WTC11 (cell line): Measurements from ENCODE around the gene MXRA7. TPM values are rescaled to one million over a fixed set of nuclear protein-coding genes. Genes with fewer than 3 reads are reported as not detected.

ENCODE experiments used
- ATAC-seq: fragments of 200-7000 bp; cut with Tn5 transposase; 2 replicates; pipeline ENCODE4 v1.10.0; 2021; ENCODE audit warnings: mild to moderate bottlenecking, moderate library complexity
- CTCF ChIA-PET: fragments of 300-600 bp; sonication (Branson Sonifier 250); formaldehyde crosslinking; loops from one replicate; lab custom pipeline; 2021; ENCODE audit warnings: antibody characterized with exemption; lab: Charles Lee
- POLR2A ChIA-PET: fragments of 350-600 bp; sonication (Branson Sonifier 250); formaldehyde crosslinking; loops from one replicate; lab custom pipeline; 2021; ENCODE audit warnings: antibody characterized with exemption; lab: Charles Lee
- DNase-seq: peaks from one replicate; pipeline ENCODE4 v3.0.0; 2021; ENCODE audit warnings: low spot score
- H3K27ac Mint-ChIP-seq: 2 replicates; pipeline ENCODE4 v1.8.0; 2021; ENCODE audit warnings: mixed read lengths
- H3K27me3 Mint-ChIP-seq: 2 replicates; pipeline ENCODE4 v1.8.0; 2021; ENCODE audit warnings: low read depth, mild to moderate bottlenecking, moderate library complexity, mixed read lengths
- H3K36me3 Mint-ChIP-seq: 2 replicates; pipeline ENCODE4 v1.8.0; 2021; ENCODE audit warnings: mixed read lengths
- H3K4me1 Mint-ChIP-seq: 2 replicates; pipeline ENCODE4 v1.8.0; 2022; ENCODE audit warnings: mixed read lengths
- H3K4me3 Mint-ChIP-seq: 2 replicates; pipeline ENCODE4 v1.8.0; 2021; ENCODE audit warnings: mild to moderate bottlenecking, moderate library complexity, mixed read lengths
- H3K9me3 Mint-ChIP-seq: 2 replicates; pipeline ENCODE4 v1.8.0; 2021; ENCODE audit warnings: mixed read lengths
- ATF1 ChIP-seq: sonication (generic); formaldehyde crosslinking; IDR thresholded peaks from 2 replicates; pipeline ENCODE4 v1.8.1; 2023; ENCODE audit warnings: mild to moderate bottlenecking, moderate library complexity, missing genetic modification reagents
- ELF4 ChIP-seq: sonication (generic); formaldehyde crosslinking; IDR thresholded peaks from 2 replicates; pipeline ENCODE4 v1.8.1; 2022; ENCODE audit warnings: low read depth, mild to moderate bottlenecking, moderate library complexity, missing genetic modification reagents
- ETV6 ChIP-seq: sonication (generic); formaldehyde crosslinking; IDR thresholded peaks from 2 replicates; pipeline ENCODE4 v1.8.1; 2022; ENCODE audit warnings: mild to moderate bottlenecking, missing genetic modification reagents
- GABPB1 ChIP-seq: sonication (generic); formaldehyde crosslinking; IDR thresholded peaks from 2 replicates; pipeline ENCODE4 v1.8.1; 2023; ENCODE audit warnings: mild to moderate bottlenecking, missing genetic modification reagents
- GRHL2 ChIP-seq: fragments of 250-450 bp; sonication (Bioruptor Pico); IDR thresholded peaks from 2 replicates; pipeline ENCODE4 v1.8.0; 2022; ENCODE audit warnings: mild to moderate bottlenecking, moderate library complexity; ENCODE audit not compliant: insufficient replicate concordance, severe bottlenecking
- NFE2L1 ChIP-seq: sonication (generic); formaldehyde crosslinking; IDR thresholded peaks from 2 replicates; pipeline ENCODE4 v1.8.1; 2023; ENCODE audit warnings: missing genetic modification reagents
- NR3C1 ChIP-seq: sonication (generic); formaldehyde crosslinking; conservative IDR thresholded peaks from 2 replicates; pipeline ENCODE4 v1.8.1; 2023; ENCODE audit warnings: low read depth, mild to moderate bottlenecking, missing genetic modification reagents
- ZNF219 ChIP-seq: sonication (generic); formaldehyde crosslinking; IDR thresholded peaks from 2 replicates; pipeline ENCODE4 v1.8.0; 2023; ENCODE audit warnings: missing genetic modification reagents, mild to moderate bottlenecking, borderline replicate concordance
- ZNF416 ChIP-seq: fragments of 250-450 bp; sonication (Bioruptor Pico); IDR thresholded peaks from 2 replicates; pipeline ENCODE4 v1.9.0; 2021; ENCODE audit warnings: mild to moderate bottlenecking, inconsistent platforms
- total RNA-seq: library from RNA; stranded (reverse); gene quantifications from 3 replicates; pipeline ENCODE4 v1.2.3, GENCODE V29; 2021
- TF ChIP-seq, protein P1 (sequence below): sonication (generic); formaldehyde crosslinking; IDR thresholded peaks from 2 replicates; pipeline ENCODE4 v1.8.1; 2023; ENCODE audit warnings: mild to moderate bottlenecking, missing genetic modification reagents, moderate library complexity
- TF ChIP-seq, protein P2 (sequence below): sonication (generic); formaldehyde crosslinking; IDR thresholded peaks from 2 replicates; pipeline ENCODE4 v1.8.1; 2023; ENCODE audit warnings: mild to moderate bottlenecking, missing genetic modification reagents, borderline replicate concordance
- TF ChIP-seq, protein P3 (sequence below): sonication (generic); formaldehyde crosslinking; conservative IDR thresholded peaks from 2 replicates; pipeline ENCODE4 v1.8.1; 2022; ENCODE audit warnings: mild to moderate bottlenecking, missing genetic modification reagents
- TF ChIP-seq, protein P4 (sequence below): sonication (generic); formaldehyde crosslinking; IDR thresholded peaks from 2 replicates; pipeline ENCODE4 v1.8.0; 2023; ENCODE audit warnings: mild to moderate bottlenecking, missing genetic modification reagents
- TF ChIP-seq, protein P5 (sequence below): fragments of 250-450 bp; sonication (Bioruptor Pico); IDR thresholded peaks from 2 replicates; pipeline ENCODE4 v2.1.2; 2022; ENCODE audit warnings: mild to moderate bottlenecking, moderate library complexity
- TF ChIP-seq, protein P6 (sequence below): sonication (generic); formaldehyde crosslinking; IDR thresholded peaks from 2 replicates; pipeline ENCODE4 v1.8.1; 2023; ENCODE audit warnings: mild to moderate bottlenecking, moderate library complexity, missing genetic modification reagents
- TF ChIP-seq, protein P7 (sequence below): sonication (generic); formaldehyde crosslinking; IDR thresholded peaks from 2 replicates; pipeline ENCODE4 v1.8.0; 2022; ENCODE audit warnings: mild to moderate bottlenecking, missing genetic modification reagents
- TF ChIP-seq, protein P8 (sequence below): fragments of 250-450 bp; sonication (Bioruptor Pico); IDR thresholded peaks from 2 replicates; pipeline ENCODE4 v1.9.0; 2021; ENCODE audit warnings: mild to moderate bottlenecking

MXRA7 gene
- total RNA-seq, 1 experiment from 2014 or later: 46.5 TPM

DNA sequence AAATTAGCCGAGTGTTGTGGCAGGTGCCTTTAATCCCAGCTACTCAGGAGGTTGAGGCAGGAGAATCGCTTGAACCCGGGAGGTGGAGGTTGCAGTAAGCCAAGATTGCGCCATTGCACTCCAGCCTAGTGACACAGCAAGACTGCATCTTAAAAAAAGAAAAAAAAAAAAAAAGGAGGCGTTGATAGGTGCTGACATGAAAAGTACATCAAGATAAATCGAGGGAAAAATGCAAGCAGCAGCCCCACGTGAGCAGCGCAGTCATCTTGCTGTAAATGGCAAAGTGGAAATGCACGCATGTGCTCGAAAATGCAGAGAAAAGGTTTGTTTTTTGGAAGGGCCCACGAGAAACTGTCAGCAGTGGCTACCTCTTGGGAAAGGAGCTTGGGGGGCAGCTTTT lies 20.9 kb downstream of the MXRA7 start (continued):
- TF ChIP-seq ELF4 (CRISPR knock-in tag) (no peak), GRHL2 (CRISPR knock-in tag) (no peak), GABPB1 (no peak), ETV6 (CRISPR knock-in tag) (no peak), NFE2L1 (CRISPR knock-in tag) (no peak)
- TF ChIP-seq, protein P1, sequence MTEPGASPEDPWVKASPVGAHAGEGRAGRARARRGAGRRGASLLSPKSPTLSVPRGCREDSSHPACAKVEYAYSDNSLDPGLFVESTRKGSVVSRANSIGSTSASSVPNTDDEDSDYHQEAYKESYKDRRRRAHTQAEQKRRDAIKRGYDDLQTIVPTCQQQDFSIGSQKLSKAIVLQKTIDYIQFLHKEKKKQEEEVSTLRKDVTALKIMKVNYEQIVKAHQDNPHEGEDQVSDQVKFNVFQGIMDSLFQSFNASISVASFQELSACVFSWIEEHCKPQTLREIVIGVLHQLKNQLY: no peak
- TF ChIP-seq, protein P2, sequence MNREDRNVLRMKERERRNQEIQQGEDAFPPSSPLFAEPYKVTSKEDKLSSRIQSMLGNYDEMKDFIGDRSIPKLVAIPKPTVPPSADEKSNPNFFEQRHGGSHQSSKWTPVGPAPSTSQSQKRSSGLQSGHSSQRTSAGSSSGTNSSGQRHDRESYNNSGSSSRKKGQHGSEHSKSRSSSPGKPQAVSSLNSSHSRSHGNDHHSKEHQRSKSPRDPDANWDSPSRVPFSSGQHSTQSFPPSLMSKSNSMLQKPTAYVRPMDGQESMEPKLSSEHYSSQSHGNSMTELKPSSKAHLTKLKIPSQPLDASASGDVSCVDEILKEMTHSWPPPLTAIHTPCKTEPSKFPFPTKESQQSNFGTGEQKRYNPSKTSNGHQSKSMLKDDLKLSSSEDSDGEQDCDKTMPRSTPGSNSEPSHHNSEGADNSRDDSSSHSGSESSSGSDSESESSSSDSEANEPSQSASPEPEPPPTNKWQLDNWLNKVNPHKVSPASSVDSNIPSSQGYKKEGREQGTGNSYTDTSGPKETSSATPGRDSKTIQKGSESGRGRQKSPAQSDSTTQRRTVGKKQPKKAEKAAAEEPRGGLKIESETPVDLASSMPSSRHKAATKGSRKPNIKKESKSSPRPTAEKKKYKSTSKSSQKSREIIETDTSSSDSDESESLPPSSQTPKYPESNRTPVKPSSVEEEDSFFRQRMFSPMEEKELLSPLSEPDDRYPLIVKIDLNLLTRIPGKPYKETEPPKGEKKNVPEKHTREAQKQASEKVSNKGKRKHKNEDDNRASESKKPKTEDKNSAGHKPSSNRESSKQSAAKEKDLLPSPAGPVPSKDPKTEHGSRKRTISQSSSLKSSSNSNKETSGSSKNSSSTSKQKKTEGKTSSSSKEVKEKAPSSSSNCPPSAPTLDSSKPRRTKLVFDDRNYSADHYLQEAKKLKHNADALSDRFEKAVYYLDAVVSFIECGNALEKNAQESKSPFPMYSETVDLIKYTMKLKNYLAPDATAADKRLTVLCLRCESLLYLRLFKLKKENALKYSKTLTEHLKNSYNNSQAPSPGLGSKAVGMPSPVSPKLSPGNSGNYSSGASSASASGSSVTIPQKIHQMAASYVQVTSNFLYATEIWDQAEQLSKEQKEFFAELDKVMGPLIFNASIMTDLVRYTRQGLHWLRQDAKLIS (CRISPR knock-in tag): no peak
- TF ChIP-seq, protein P3, sequence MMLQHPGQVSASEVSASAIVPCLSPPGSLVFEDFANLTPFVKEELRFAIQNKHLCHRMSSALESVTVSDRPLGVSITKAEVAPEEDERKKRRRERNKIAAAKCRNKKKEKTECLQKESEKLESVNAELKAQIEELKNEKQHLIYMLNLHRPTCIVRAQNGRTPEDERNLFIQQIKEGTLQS (CRISPR knock-in tag): no peak
- TF ChIP-seq, all 79 proteins: peak for 0

DNA sequence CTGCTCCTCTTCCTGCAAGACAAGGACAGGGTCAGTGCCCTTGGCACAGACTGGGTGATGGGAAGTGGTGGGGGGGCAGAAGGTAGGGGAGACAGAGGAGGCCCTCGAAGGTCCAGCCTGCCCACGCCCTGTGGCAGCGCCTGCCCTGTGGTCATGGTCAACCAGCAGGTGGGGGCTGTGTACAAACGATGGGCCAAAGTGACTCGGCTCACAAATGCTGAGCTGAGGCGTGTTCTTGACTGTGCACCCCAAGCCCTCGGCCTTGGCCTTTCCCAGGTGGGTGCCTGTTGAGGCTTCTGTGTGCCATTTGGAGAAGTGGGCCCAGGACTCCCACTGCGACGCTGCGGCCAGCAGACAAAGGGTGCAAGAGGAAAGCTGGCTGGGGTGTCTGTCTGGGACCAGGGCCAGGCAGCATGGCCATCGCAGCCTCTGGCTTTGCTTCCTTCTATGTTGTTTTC lies 22.6 kb downstream of the MXRA7 start:
- TF ChIP-seq, protein P4, sequence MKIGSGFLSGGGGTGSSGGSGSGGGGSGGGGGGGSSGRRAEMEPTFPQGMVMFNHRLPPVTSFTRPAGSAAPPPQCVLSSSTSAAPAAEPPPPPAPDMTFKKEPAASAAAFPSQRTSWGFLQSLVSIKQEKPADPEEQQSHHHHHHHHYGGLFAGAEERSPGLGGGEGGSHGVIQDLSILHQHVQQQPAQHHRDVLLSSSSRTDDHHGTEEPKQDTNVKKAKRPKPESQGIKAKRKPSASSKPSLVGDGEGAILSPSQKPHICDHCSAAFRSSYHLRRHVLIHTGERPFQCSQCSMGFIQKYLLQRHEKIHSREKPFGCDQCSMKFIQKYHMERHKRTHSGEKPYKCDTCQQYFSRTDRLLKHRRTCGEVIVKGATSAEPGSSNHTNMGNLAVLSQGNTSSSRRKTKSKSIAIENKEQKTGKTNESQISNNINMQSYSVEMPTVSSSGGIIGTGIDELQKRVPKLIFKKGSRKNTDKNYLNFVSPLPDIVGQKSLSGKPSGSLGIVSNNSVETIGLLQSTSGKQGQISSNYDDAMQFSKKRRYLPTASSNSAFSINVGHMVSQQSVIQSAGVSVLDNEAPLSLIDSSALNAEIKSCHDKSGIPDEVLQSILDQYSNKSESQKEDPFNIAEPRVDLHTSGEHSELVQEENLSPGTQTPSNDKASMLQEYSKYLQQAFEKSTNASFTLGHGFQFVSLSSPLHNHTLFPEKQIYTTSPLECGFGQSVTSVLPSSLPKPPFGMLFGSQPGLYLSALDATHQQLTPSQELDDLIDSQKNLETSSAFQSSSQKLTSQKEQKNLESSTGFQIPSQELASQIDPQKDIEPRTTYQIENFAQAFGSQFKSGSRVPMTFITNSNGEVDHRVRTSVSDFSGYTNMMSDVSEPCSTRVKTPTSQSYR: no peak
- TF ChIP-seq ZNF219 (CRISPR knock-in tag): no peak
- no peak for TF ChIP-seq NR3C1 (CRISPR knock-in tag)
- TF ChIP-seq, protein P5, sequence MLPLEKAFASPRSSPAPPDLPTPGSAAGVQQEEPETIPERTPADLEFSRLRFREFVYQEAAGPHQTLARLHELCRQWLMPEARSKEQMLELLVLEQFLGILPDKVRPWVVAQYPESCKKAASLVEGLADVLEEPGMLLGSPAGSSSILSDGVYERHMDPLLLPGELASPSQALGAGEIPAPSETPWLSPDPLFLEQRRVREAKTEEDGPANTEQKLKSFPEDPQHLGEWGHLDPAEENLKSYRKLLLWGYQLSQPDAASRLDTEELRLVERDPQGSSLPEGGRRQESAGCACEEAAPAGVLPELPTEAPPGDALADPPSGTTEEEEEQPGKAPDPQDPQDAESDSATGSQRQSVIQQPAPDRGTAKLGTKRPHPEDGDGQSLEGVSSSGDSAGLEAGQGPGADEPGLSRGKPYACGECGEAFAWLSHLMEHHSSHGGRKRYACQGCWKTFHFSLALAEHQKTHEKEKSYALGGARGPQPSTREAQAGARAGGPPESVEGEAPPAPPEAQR (CRISPR knock-in tag): no peak
- TF ChIP-seq, protein P6, sequence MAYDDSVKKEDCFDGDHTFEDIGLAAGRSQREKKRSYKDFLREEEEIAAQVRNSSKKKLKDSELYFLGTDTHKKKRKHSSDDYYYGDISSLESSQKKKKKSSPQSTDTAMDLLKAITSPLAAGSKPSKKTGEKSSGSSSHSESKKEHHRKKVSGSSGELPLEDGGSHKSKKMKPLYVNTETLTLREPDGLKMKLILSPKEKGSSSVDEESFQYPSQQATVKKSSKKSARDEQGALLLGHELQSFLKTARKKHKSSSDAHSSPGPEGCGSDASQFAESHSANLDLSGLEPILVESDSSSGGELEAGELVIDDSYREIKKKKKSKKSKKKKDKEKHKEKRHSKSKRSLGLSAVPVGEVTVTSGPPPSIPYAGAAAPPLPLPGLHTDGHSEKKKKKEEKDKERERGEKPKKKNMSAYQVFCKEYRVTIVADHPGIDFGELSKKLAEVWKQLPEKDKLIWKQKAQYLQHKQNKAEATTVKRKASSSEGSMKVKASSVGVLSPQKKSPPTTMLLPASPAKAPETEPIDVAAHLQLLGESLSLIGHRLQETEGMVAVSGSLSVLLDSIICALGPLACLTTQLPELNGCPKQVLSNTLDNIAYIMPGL: no peak
- no peak for TF ChIP-seq GABPB1
- no peak for TF ChIP-seq ATF1 (CRISPR knock-in tag)
- TF ChIP-seq, protein P7, sequence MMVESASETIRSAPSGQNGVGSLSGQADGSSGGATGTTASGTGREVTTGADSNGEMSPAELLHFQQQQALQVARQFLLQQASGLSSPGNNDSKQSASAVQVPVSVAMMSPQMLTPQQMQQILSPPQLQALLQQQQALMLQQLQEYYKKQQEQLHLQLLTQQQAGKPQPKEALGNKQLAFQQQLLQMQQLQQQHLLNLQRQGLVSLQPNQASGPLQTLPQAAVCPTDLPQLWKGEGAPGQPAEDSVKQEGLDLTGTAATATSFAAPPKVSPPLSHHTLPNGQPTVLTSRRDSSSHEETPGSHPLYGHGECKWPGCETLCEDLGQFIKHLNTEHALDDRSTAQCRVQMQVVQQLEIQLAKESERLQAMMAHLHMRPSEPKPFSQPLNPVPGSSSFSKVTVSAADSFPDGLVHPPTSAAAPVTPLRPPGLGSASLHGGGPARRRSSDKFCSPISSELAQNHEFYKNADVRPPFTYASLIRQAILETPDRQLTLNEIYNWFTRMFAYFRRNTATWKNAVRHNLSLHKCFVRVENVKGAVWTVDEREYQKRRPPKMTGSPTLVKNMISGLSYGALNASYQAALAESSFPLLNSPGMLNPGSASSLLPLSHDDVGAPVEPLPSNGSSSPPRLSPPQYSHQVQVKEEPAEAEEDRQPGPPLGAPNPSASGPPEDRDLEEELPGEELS (CRISPR knock-in tag): no peak
- no peak for TF ChIP-seq ZNF416 (CRISPR knock-in tag)
- TF ChIP-seq, protein P8, sequence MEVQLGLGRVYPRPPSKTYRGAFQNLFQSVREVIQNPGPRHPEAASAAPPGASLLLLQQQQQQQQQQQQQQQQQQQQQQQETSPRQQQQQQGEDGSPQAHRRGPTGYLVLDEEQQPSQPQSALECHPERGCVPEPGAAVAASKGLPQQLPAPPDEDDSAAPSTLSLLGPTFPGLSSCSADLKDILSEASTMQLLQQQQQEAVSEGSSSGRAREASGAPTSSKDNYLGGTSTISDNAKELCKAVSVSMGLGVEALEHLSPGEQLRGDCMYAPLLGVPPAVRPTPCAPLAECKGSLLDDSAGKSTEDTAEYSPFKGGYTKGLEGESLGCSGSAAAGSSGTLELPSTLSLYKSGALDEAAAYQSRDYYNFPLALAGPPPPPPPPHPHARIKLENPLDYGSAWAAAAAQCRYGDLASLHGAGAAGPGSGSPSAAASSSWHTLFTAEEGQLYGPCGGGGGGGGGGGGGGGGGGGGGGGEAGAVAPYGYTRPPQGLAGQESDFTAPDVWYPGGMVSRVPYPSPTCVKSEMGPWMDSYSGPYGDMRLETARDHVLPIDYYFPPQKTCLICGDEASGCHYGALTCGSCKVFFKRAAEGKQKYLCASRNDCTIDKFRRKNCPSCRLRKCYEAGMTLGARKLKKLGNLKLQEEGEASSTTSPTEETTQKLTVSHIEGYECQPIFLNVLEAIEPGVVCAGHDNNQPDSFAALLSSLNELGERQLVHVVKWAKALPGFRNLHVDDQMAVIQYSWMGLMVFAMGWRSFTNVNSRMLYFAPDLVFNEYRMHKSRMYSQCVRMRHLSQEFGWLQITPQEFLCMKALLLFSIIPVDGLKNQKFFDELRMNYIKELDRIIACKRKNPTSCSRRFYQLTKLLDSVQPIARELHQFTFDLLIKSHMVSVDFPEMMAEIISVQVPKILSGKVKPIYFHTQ (CRISPR knock-in tag): no peak
- Mint-ChIP-seq H3K27ac (peak overlapping the region; percentile 23), H3K9me3 (no peaks in the 10 kb centered on the region), H3K36me3 (no peaks in the 10 kb centered on the region), H3K4me3 (no peak overlapping the region), H3K27me3 (no peaks in the 10 kb centered on the region), H3K4me1 (peaks cover 18% of the 10 kb centered on the region)
- ChIA-PET CTCF (interaction anchor here (0.5 to 1.4 kb wide), 11 partner anchors 9 to 950 kb away, joined by 3 to 8 read pairs (median 4); no protein-coding TSS in a partner anchor), POLR2A (no interaction called here)
- DNase-seq (no peak), ATAC-seq (no peak)
